AG20443 (cell line): ENCODE data around the gene KRT77.
"Not testable (repeated sequence)": the region's sequence is repeated elsewhere in the genome, so short reads cannot be mapped to it uniquely, and the experiment has no call there.

Experiments used
- DNase-seq: peaks from one replicate; pipeline ENCODE4 v3.0.0; 2012; ENCODE audit warnings: low spot score, mixed read lengths

The KRT77 gene

DNA sequence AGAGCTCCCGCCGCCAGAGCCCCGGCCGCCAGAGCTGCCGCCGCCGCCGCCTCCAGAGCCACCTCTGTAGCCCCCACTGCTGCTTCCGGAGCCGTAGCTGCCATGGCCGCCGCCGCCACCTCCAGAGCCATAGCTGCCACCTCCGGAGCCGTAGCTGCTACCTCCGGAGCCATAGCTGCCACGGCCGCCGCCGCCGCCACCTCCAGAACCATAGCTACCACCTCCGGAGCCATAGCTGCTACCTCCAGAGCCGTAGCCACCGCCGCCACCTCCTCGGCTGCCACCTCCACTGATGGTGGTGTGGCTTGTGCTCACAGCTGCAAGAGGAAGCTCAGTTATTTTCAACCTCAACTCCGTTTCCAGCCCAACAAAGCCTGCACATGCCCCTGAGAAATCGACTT lies 28.0 kb downstream of the KRT77 start:
- DNase-seq = no peak

DNA sequence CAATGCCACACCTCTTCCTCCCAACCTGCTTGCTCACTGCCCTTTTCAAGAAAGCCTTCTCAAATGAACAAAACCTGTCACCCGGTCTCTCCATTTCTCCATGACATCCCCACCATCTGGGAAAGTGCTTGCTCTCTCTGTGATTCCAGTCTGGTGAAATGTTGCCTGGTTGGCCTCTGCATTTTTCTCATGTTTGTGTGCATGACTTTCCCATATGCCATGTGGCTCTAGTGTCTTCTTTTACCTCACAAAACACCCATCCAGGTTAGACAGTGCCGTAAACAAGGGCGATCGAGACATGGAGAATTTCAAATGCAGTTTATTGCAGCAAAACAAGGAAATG lies 28.9 kb downstream of the KRT77 start:
- no peak for DNase-seq

- DNase-seq = no peak
Observed at GRCh38 chr12:52673713-52674432, 29.5 kb downstream of the KRT77 start.

DNA sequence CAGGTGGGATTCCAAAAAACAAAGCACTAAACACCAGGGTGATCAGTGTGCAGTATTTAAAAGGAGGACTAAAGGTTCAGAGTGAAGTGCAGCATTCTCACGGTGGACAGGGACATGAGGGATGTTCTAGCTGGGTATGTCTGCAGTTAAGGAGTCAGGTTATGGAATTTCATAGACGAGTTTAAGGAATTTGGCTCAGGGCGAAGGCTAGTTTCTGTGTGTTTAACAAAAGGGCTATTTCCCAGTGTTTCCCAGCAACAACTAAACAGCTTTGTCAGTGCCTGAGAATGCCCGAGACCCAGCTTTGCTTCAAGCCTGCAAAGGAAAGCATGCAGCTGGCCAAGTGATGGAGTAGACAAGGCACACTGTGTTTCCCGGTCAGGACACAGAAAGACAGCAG lies 30.1 kb downstream of the KRT77 start:
- DNase-seq = no peak

DNA sequence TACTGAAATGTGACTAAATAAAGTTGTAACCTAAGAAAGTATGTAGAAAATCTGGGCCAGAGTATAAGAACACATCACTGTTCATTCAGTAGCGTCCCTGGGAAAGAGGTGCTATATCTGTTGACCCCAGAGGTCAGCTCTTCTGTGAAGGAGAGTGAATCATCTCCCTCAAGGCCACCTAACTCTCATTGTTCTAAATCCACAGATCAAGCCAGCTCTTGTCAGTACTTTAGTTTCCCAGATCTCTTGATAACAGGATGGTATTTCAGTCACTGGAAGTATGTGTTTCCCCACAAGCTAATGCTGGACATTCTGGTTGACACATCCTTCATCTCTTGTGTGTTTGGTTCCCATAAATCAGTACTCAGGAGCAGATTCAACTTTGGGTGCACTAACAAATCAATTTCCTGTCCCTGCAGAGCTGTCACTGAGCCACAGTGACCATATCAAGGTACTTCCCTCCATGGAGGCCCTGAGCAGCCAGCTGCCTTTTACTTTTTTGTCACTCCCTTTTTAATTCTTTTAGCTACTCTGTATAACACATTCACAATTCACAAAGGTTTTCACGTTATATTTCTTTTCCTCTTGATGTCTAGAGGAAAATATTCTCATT lies 30.9 kb downstream of the KRT77 start:
- no peak for DNase-seq

DNA sequence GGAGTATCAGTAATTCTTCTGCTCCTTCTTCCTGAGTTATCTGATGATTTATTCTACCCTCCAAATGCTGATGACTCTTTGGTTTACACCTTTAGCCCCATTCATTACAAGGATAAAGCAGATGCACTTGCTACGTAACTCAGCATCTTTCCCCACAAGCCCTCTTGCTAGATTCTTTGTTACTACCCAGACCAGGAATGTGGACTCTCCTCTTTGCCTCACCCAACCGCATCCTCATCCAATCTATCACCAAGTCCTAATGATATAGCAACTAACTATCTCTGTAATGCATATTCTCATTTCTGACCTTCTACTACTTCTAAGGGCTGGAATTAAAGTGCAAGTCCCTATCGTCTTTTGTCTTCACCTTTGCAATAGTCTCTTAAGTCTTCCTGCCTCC lies 32.4 kb downstream of the KRT77 start:
- DNase-seq = no peak

GRCh38 chr12:52670506-52670905 lies 32.8 kb downstream of the KRT77 start:
- no peak for DNase-seq

DNA sequence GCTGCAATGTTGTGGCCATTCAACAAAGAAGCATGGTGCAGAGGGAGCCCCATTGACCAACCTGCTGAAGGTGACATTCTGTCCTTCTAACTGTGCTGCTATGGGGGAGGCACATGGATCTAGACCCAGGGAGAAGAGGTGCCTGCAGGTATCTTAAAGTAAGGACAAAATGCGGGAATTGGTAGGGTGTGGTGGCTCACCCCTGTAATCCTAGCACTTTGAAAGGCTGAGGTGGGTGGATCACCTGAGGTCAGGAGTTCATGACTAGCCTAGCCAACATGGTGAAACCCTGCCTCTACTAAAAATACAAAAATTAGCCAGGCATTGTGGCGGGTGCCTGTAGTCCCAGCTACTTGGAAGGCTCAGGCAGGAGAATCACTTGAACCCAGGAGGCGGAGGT lies 33.4 kb downstream of the KRT77 start:
- DNase-seq = not testable (repeated sequence)

DNA sequence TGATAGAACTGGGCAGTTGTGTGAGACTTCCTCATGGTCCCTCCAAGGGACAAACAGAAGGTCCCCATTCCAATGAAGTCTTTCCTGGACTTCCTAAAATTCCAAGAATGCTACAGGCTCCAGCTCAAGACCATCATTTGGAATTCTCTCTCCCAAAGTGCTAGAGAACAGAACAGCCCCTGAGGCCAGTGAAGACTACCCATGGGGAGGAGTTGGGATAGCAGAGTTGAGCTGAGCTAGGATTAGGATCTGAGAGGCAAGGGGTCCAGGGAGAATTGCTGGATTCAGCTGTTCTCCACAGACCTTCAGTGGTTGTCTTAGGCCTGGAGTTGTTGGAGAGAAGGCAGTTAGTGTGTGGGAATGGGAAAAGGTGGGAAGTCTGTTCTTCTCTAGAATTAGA lies 33.9 kb downstream of the KRT77 start:
- no peak for DNase-seq

- DNase-seq = no peak
Observed at GRCh38 chr12:52667931-52668330, 35.4 kb downstream of the KRT77 start.

- DNase-seq = no peak
Observed at GRCh38 chr12:52667509-52667908, 35.8 kb downstream of the KRT77 start.

DNA sequence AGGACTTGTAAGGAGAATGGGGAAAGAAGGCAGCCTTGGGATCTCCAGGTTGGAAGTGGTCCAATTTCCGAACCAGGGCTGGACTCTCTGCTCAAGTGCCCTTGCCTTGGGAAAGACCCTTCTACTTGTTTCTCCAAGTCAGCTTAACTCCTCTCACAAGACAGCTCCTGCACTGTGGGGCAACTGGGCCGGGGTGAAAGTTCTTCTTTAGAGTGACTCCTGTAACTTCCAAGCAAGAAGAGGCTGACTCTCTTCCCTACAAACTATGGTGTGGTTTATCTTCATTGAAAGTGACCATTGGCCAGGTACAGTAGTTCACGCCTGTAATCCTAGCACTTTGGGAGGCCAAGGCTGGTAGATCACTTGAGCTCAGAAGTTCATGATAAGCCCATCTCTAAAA lies 36.9 kb downstream of the KRT77 start:
- no peak for DNase-seq

- DNase-seq = no peak
Observed at GRCh38 chr12:52663420-52663819, 39.9 kb downstream of the KRT77 start.

DNA sequence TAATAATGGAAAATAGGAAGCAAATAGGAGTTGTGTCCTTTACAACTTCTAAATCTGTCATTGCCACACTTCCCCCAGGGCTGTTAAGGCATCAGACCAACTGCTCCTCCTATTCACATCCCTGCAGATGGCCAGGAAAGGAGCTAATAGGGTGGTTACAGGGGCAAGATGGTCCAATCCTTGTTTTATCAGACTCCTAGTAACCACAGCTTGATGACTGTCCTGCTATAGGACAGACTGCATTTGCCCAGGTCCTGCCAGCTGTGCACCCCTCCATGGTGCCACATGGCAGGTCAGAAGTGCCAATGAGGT lies 40.5 kb downstream of the KRT77 start:
- DNase-seq = no peak

GRCh38 chr12:52662093-52662917 lies 41.0 kb downstream of the KRT77 start:
- no peak for DNase-seq

DNA sequence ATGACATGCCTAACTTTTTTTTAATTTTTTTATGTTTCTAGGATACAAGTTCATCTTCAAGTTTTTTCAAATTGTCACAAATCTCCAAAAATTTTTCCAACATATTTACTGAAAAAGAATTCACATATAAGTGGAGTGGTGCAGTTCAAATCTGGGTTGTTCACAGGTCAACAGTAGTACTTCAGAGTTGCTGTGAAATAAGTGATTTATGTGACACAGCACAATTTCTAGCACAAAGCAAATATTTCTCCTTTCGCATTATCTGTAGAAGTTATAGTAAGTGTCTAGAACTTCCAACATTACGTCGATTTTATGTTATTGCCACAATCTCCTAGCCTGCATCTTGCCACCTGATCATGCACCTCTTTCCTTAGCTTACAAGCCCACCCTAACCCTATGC lies 41.7 kb downstream of the KRT77 start:
- no peak for DNase-seq

DNA sequence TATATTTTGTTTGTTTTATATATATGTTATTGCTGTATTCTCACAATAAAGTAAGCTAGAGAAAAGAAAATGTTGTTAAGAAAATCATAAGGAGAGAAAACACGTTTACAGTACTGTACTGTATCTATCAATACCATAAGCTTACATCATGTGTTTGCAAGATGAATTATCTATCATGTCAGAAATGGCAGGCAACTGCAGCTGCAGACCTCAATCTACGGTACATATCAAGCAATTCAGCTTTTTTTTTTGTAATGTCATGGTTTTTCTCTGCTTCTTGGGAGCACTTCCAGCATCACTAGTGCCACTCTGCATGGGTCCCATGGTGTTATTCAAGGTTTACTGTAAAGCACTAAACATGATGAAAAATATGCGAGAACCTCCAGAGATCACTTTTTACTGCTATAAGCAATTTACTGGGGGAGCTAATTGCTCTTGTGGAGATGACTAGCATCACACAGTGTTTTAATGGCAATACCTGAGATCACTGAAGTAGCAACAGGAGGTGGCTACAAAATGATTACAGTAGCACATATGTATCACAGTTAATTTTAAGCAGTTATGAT lies 42.3 kb downstream of the KRT77 start:
- no peak for DNase-seq

- DNase-seq = no peak
Observed at GRCh38 chr12:52659951-52660350, 43.4 kb downstream of the KRT77 start.

DNA sequence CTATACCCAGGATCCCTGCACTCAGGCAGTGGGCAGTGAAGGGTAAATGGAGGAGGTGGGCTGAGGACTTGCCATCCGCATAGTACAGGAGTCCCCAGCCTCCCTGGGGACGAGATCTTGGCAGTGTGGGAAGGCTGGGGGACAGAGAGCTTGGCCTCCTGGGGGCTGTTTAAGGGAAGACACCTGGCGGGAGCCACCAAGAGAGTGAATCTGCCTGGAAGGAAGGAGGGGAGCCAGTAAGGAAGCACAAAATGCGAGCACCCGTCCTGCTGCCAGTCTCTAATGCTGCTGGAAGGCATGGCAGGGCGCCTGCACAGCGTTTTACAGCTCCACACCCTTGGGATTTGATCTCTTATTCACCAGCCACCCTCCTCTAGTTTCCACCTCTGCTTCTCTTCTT lies 43.9 kb downstream of the KRT77 start:
- DNase-seq = no peak

- DNase-seq = no peak
Observed at GRCh38 chr12:52658196-52658595, 45.1 kb downstream of the KRT77 start.

DNA sequence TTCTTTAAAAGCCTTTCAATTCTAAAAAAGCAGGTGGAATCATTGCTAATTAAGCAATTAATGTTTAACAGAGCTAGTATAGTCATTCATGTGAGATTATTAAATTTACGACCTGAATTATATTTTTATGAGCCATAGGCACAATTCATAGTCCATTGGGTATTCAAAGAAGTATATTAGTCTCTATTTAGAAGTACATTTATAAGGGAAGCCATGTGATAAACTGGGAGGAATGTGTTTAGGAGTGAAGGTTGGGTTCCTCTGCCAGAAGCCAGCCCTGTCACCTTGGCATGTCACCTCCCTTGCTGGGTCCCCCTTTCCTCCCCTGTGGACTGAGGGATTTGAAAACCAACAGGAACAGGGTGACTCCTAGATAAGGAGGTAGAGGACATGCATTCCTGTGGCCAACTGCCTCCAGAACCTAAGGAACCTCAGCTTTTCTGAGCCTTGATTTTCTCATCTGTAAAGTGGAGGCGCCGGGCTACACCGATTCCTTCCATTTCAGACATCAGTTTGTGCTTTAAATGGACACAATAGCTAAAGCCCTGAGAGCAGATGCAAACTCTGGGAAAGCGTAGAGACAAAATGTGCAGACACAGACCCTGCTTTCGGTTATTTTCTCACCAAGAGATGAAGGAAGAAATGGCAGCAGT lies 45.9 kb downstream of the KRT77 start:
- DNase-seq = no peak

GRCh38 chr12:52656616-52657015 lies 46.7 kb downstream of the KRT77 start:
- DNase-seq = no peak

DNA sequence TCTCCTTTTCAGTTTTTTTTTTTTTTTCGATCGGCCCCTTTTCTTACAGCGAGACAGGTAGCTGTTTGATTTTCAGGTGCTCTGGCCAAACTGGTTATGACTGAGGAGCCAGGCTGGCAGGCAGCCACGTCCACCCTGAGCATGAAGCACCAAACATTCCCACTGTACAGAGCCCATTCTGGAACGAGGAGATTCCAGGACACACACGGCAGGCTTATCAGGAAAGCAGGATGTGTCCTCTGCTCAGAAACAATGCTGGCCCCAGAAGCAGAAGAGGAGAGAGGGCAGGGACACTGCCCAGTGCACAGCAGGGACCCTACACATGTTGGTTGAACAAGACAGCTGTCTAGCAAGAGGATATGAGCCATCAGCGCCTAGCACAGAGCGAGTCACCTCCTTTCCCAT lies 47.6 kb downstream of the KRT77 start:
- no peak for DNase-seq
